H1 (cell line): Measurements from ENCODE around the gene VIT. TPM values are rescaled to one million over a fixed set of nuclear protein-coding genes. Genes with fewer than 3 reads are reported as not detected.

Experiments
- CTCF ChIA-PET: fragments of 300-600 bp; sonication (Branson Sonifier 250); formaldehyde crosslinking; loops from one replicate; lab custom pipeline; 2021; ENCODE audit not compliant: partially characterized antibody; lab: Charles Lee
- POLR2A ChIA-PET: fragments of 300-600 bp; sonication (Branson Sonifier 250); formaldehyde crosslinking; loops from one replicate; lab custom pipeline; 2021; ENCODE audit warnings: inconsistent platforms; ENCODE audit not compliant: partially characterized antibody; lab: Charles Lee
- DNase-seq, 2 experiments: peaks; one replicate each; pipeline versions ENCODE4 v3.0.0 to v3.0.0-alpha.2; 2010 to 2022; ENCODE audit warnings: low spot score in 2 of 2, low read depth in 1 of 2, mixed read lengths in 1 of 2
- FAIRE-seq: peaks from 2 replicates; lab custom pipeline; 2011; peaks lifted over from hg19 to GRCh38; lab: Jason Lieb, UNC
- H2AFZ ChIP-seq: 2 replicates; pipeline ENCODE4 v1.8.1; 2012; ENCODE audit warnings: low read length, inconsistent platforms
- H2AK5ac ChIP-seq: 2 replicates; pipeline ENCODE4 v1.6.1; 2013; ENCODE audit warnings: low read depth, low read length
- H2BK120ac ChIP-seq: replicated peaks from 2 replicates; pipeline ENCODE3; 2013; ENCODE audit warnings: low read depth, low read length, inconsistent platforms
- H2BK12ac ChIP-seq: 2 replicates; pipeline ENCODE4 v1.6.1; 2013; ENCODE audit warnings: low read depth, low read length
- H2BK15ac ChIP-seq: 2 replicates; pipeline ENCODE4 v1.6.1; 2013; ENCODE audit warnings: low read length
- H2BK20ac ChIP-seq: 2 replicates; pipeline ENCODE4 v1.6.1; 2013; ENCODE audit warnings: low read length
- H2BK5ac ChIP-seq: 2 replicates; pipeline ENCODE4 v1.6.1; 2013; ENCODE audit warnings: low read depth, low read length
- H3K14ac ChIP-seq: 2 replicates; pipeline ENCODE4 v1.6.1; 2013; ENCODE audit warnings: inconsistent platforms; ENCODE audit not compliant: insufficient read length
- H3K18ac ChIP-seq: 2 replicates; pipeline ENCODE4 v1.6.1; 2013; ENCODE audit warnings: low read length; ENCODE audit errors: extremely low read depth
- H3K23ac ChIP-seq: 2 replicates; pipeline ENCODE4 v1.6.1; 2013; ENCODE audit warnings: inconsistent platforms; ENCODE audit not compliant: insufficient read length
- H3K23me2 ChIP-seq: 2 replicates; pipeline ENCODE4 v1.6.1; 2013; ENCODE audit warnings: low read depth, low read length
- H3K27ac ChIP-seq: 2 replicates; pipeline ENCODE4 v1.6.1; 2011; ENCODE audit warnings: low read depth, low read length, inconsistent platforms
- H3K27me3 ChIP-seq, 4 experiments: replicated peaks in 1 of 4; 1 replicate in 1 of 4; 2 replicates in 3 of 4; pipeline versions ENCODE4 v1.6.1 to v1.8.1; 2011 to 2013; ENCODE audit warnings: low read length in 3 of 4, mild to moderate bottlenecking in 3 of 4, inconsistent platforms in 2 of 4, mixed read lengths in 2 of 4, moderate library complexity in 1 of 4; ENCODE audit not compliant: control insufficient read depth in 3 of 4, insufficient read depth in 3 of 4; ENCODE audit errors: extremely low read depth in 1 of 4
- H3K36me3 ChIP-seq, 4 experiments: 2 replicates each; pipeline versions ENCODE4 v1.6.1 to v1.8.1; 2011 to 2013; ENCODE audit warnings: mild to moderate bottlenecking in 4 of 4, low read length in 3 of 4, moderate library complexity in 2 of 4, control low read depth in 1 of 4, inconsistent platforms in 1 of 4; ENCODE audit not compliant: insufficient read depth in 4 of 4, control insufficient read depth in 2 of 4
- H3K4ac ChIP-seq: replicated peaks from 2 replicates; pipeline ENCODE3; 2013; ENCODE audit warnings: low read length, low read depth, mixed read lengths, inconsistent platforms; ENCODE audit not compliant: insufficient read length
- H3K4me1 ChIP-seq, 4 experiments: replicated peaks in 1 of 4; 1 replicate in 1 of 4; 2 replicates in 3 of 4; pipeline versions ENCODE4 v1.6.1 to v1.8.1; 2011 to 2013; ENCODE audit warnings: low read length in 3 of 4, inconsistent platforms in 2 of 4, mixed read lengths in 1 of 4; ENCODE audit not compliant: insufficient read depth in 4 of 4, control insufficient read depth in 3 of 4
- H3K4me2 ChIP-seq, 2 experiments: 2 replicates each; pipeline versions ENCODE4 v1.6.1 to v1.8.1; 2011 to 2013; ENCODE audit warnings: low read depth in 2 of 2, low read length in 2 of 2, control low read depth in 1 of 2, inconsistent platforms in 1 of 2, mild to moderate bottlenecking in 1 of 2; ENCODE audit not compliant: insufficient read depth in 1 of 2
- H3K4me3 ChIP-seq, 4 experiments: fragments of 200-600, 300-600 bp in 1 of 4; sonication (generic), shearing (Covaris generic), sonication (Bioruptor Twin) in 1 of 4; 2 replicates each; pipeline versions ENCODE4 v1.5.1 to v1.8.1; 2011 to 2016; ENCODE audit warnings: low read length in 4 of 4, low read depth in 3 of 4, control low read depth in 2 of 4, inconsistent platforms in 2 of 4, mild to moderate bottlenecking in 2 of 4, mixed read lengths in 1 of 4, moderate library complexity in 1 of 4; ENCODE audit not compliant: insufficient read depth in 2 of 4; ENCODE audit errors: extremely low read depth in 1 of 4
- H3K56ac ChIP-seq: replicated peaks from 2 replicates; pipeline ENCODE3; 2013; ENCODE audit warnings: low read depth, mild to moderate bottlenecking, mixed read lengths, low read length, inconsistent platforms; ENCODE audit not compliant: insufficient read length
- H3K79me1 ChIP-seq: 2 replicates; pipeline ENCODE4 v1.6.1; 2013; ENCODE audit warnings: low read depth, low read length, control low read depth
- H3K79me2 ChIP-seq, 2 experiments: 2 replicates each; pipeline versions ENCODE4 v1.6.1 to v1.8.1; 2012 to 2013; ENCODE audit warnings: low read length in 2 of 2, mild to moderate bottlenecking in 2 of 2, inconsistent platforms in 1 of 2; ENCODE audit not compliant: insufficient read depth in 2 of 2, control insufficient read depth in 1 of 2
- H3K9ac ChIP-seq, 4 experiments: replicated peaks in 1 of 4; 1 replicate in 1 of 4; 2 replicates in 3 of 4; pipeline versions ENCODE4 v1.6.1 to v1.8.1; 2011 to 2013; ENCODE audit warnings: low read depth in 3 of 4, low read length in 3 of 4, control low read depth in 2 of 4, mild to moderate bottlenecking in 2 of 4, moderate library complexity in 2 of 4, inconsistent platforms in 1 of 4; ENCODE audit errors: extremely low read depth in 1 of 4
- H3K9me3 ChIP-seq, 2 experiments: 2 replicates each; pipeline versions ENCODE4 v1.6.1 to v1.8.1; 2012 to 2013; ENCODE audit warnings: mild to moderate bottlenecking in 2 of 2, moderate library complexity in 2 of 2, control low read depth in 1 of 2, inconsistent platforms in 1 of 2, low read depth in 1 of 2, low read length in 1 of 2, mixed read lengths in 1 of 2; ENCODE audit not compliant: insufficient read depth in 2 of 2
- H4K20me1 ChIP-seq, 2 experiments: replicated peaks in 1 of 2; 2 replicates each; pipeline versions ENCODE3 to v1.8.1; 2011 to 2013; ENCODE audit warnings: inconsistent platforms in 2 of 2, low read length in 2 of 2, mild to moderate bottlenecking in 1 of 2; ENCODE audit not compliant: insufficient read depth in 2 of 2, control insufficient read depth in 1 of 2
- H4K5ac ChIP-seq: 2 replicates; pipeline ENCODE4 v1.6.1; 2013; ENCODE audit warnings: low read length, low read depth, mixed read lengths, inconsistent platforms; ENCODE audit not compliant: insufficient read length
- H4K8ac ChIP-seq: 2 replicates; pipeline ENCODE4 v1.8.0; 2013; ENCODE audit warnings: mild to moderate bottlenecking, moderate library complexity, low read length, inconsistent platforms; ENCODE audit not compliant: insufficient read depth; ENCODE audit errors: extremely low read depth
- H4K91ac ChIP-seq: replicated peaks from 2 replicates; pipeline ENCODE3; 2013; ENCODE audit warnings: low read length, mixed read lengths, inconsistent platforms; ENCODE audit not compliant: insufficient read length
- CTCF ChIP-seq, 3 experiments: IDR thresholded peaks; 1 replicate in 2 of 3; 2 replicates in 1 of 3; pipeline versions ENCODE4 v1.5.1 to v1.6.1; 2011; ENCODE audit warnings: low read length in 3 of 3, mild to moderate bottlenecking in 3 of 3, inconsistent platforms in 2 of 3, low read depth in 1 of 3, moderate library complexity in 1 of 3; ENCODE audit not compliant: insufficient read depth in 1 of 3; ENCODE audit errors: control extremely low read depth in 1 of 3
- FOSL1 ChIP-seq: IDR thresholded peaks from 2 replicates; pipeline ENCODE4 v1.6.1; 2011; ENCODE audit warnings: mild to moderate bottlenecking, low read depth, low read length, moderate library complexity; ENCODE audit not compliant: insufficient read depth
- PHF8 ChIP-seq: fragments of 200-600 bp; sonication (generic); conservative IDR thresholded peaks from 2 replicates; pipeline ENCODE4 v1.7.1; 2012; ENCODE audit warnings: low read depth, mild to moderate bottlenecking, inconsistent platforms, low read length, moderate library complexity
- POLR2A ChIP-seq, 2 experiments: IDR thresholded peaks; 1 replicate in 1 of 2; 2 replicates in 1 of 2; pipeline ENCODE4 v1.6.1; 2011; ENCODE audit warnings: low read depth in 2 of 2, low read length in 2 of 2, mild to moderate bottlenecking in 2 of 2; ENCODE audit errors: control extremely low read depth in 1 of 2
- RNF2 ChIP-seq: fragments of 200-900, 300-1000 bp; sonication (generic); IDR thresholded peaks from 2 replicates; pipeline ENCODE4 v1.7.1; 2016; ENCODE audit warnings: borderline replicate concordance, low read depth, mild to moderate bottlenecking, antibody characterized with exemption, low read length; ENCODE audit not compliant: poor library complexity, severe bottlenecking; ENCODE audit errors: missing control alignments
- SIN3A ChIP-seq, 2 experiments: IDR thresholded peaks in 1 of 2; conservative IDR thresholded peaks in 1 of 2; 2 replicates each; pipeline ENCODE4 v1.6.1; 2011 to 2012; ENCODE audit warnings: low read length in 2 of 2, improper control_type of control experiment in 1 of 2, low read depth in 1 of 2, mild to moderate bottlenecking in 1 of 2
- WGBS, 2 experiments: shearing (Covaris generic) in 1 of 2; methylation state at CpG; one replicate each; pipeline versions ENCODE4 v1.1.6 to v1.1.7; 2013 to 2015; ENCODE audit warnings: low lambda C conversion rate in 2 of 2, mixed read lengths in 2 of 2, inconsistent platforms in 1 of 2, low coverage in 1 of 2, missing lambda C conversion rate in 1 of 2; ENCODE audit not compliant: insufficient replicate concordance in 2 of 2, insufficient coverage in 1 of 2, insufficient read length in 1 of 2; ENCODE audit errors: extremely low coverage in 1 of 2, missing lambda C conversion rate in 1 of 2; 5-methylcytosine and 5-hydroxymethylcytosine counted together
- polyA plus RNA-seq, 7 experiments: library from polyadenylated mRNA; depleted of rRNA in 3 of 7; stranded (reverse) in 5 of 7; unstranded in 2 of 7; fragments of >200 nt in 5 of 7; fragments of 200-250 nt in 2 of 7; gene quantifications; 1 replicate in 5 of 7; 2 replicates in 1 of 7; 4 replicates in 1 of 7; pipeline versions ENCODE4 v1.2.1 to v1.2.3, GENCODE V29; 2011 to 2013; ENCODE audit warnings: missing spikeins in 2 of 7, mixed read lengths in 2 of 7
- total RNA-seq: library from RNA; stranded (reverse); fragmentation: NEBNext Ultra II Directional; extraction: Animal tissue kit (Norgen Biotek cat#: 25700); gene quantifications from 2 replicates; pipeline ENCODE4 v1.2.1, GENCODE V29; 2021

VIT gene
- total and polyA plus RNA-seq, 2 of the 8 experiments (the other 6 are each of a cell fraction or from before 2014, with no cell fraction given) = 0.03 TPM; not detected in 1

GRCh38 chr2:36754578-36754977 lies 58.1 kb downstream of the VIT start:
- Histone ChIP-seq H3K9me3 (no peaks in the 10 kb centered on the region), H2AK5ac (no peak overlapping the region), H3K4me3 (no peak overlapping the region), H3K4me2 (no peak overlapping the region; a peak in 1 of 4 replicates), H4K20me1 (no peaks in the 10 kb centered on the region), H3K79me2 (no peaks in the 10 kb centered on the region), H4K8ac (no peak overlapping the region), H3K27ac (no peak overlapping the region), H2BK20ac (peak overlapping the region; percentile 76; the same call in 1 of the 2 replicates), H3K18ac (no peak overlapping the region), H2AFZ (no peak overlapping the region), H4K5ac (no peak overlapping the region), H2BK5ac (no peak overlapping the region; the same call in 1 of the 2 replicates), H3K23me2 (no peaks in the 10 kb centered on the region), H3K9ac (no peak overlapping the region), H3K4me1 (peaks cover 3 to 10% (median 7%) of the 10 kb centered on the region in 4 experiments; a peak in 6 of 7 replicates), H3K56ac (no peak overlapping the region), H3K27me3 (no peaks in the 10 kb centered on the region), H3K4ac (no peak overlapping the region), H2BK15ac (no peak overlapping the region), H3K36me3 (no peaks in the 10 kb centered on the region), H4K91ac (no peak overlapping the region), H2BK120ac (no peak overlapping the region), H3K23ac (no peak overlapping the region), H3K14ac (no peak overlapping the region), H2BK12ac (no peak overlapping the region), H3K79me1 (no peaks in the 10 kb centered on the region)
- FAIRE-seq = no peak
- TF ChIP-seq FOSL1 = no peak
- TF ChIP-seq PHF8 = no peak
- TF ChIP-seq CTCF (IDR thresholded peaks at IDR 0.05; ENCODE audit: control extremely low read depth in 1 of 3, insufficient read depth in 1 of 3, low read depth in 1 of 3, low read length in 3 of 3) = no peak
- TF ChIP-seq SIN3A (conservative IDR thresholded peaks at IDR 0.05 in 1 of 2, IDR thresholded peaks at IDR 0.05 in 1 of 2; ENCODE audit: low read depth in 1 of 2, low read length in 2 of 2) = no peak
- no peak for TF ChIP-seq RNF2
- no peak for TF ChIP-seq POLR2A (IDR thresholded peaks at IDR 0.05; ENCODE audit: control extremely low read depth in 1 of 2, low read depth in 2 of 2, low read length in 2 of 2)
- 87% methylated on average over 3 of the region's 3 CpGs; no CpG with 5 or more reads in 1 of the 2 experiments for WGBS, 2 experiments
- ChIA-PET CTCF (interaction anchor here (0.7 to 6.7 kb wide), 6 partner anchors 15 to 492 kb away, joined by 3 to 46 read pairs (median 4); no protein-coding TSS in a partner anchor), POLR2A (no interaction called here)
- DNase-seq = no peak
